Activated naive CD4-positive, alpha-beta T cell treated with anti-CD3 and anti-CD28 coated beads, Interleukin-2, amount 10 ng/mL, durations not matched to agents 7 days and 5 days (primary cell): ENCODE measurements around the gene DPF3.

Experiments
- CTCF ChIA-PET: fragments of 350-600 bp; sonication (Branson Sonifier 250); formaldehyde crosslinking; loops from one replicate; lab custom pipeline; 2021; ENCODE audit warnings: antibody characterized with exemption; lab: Charles Lee
- DNase-seq: peaks from one replicate; pipeline ENCODE4 v3.0.0-alpha.2; 2020
- H3K27ac Mint-ChIP-seq: one replicate; pipeline ENCODE4 v1.8.0; 2021; ENCODE audit warnings: mild to moderate bottlenecking, moderate library complexity, mixed read lengths
- H3K27me3 Mint-ChIP-seq: one replicate; pipeline ENCODE4 v1.8.0; 2021; ENCODE audit warnings: mild to moderate bottlenecking, mixed read lengths
- H3K36me3 Mint-ChIP-seq: one replicate; pipeline ENCODE4 v1.8.0; 2021; ENCODE audit warnings: mixed read lengths
- H3K4me1 Mint-ChIP-seq: one replicate; pipeline ENCODE4 v1.8.0; 2021; ENCODE audit warnings: mixed read lengths
- H3K4me3 Mint-ChIP-seq: one replicate; pipeline ENCODE4 v1.8.0; 2021; ENCODE audit warnings: mild to moderate bottlenecking, moderate library complexity, mixed read lengths
- H3K9me3 Mint-ChIP-seq: one replicate; pipeline ENCODE4 v1.8.0; 2021; ENCODE audit warnings: mixed read lengths

DPF3 gene

DNA sequence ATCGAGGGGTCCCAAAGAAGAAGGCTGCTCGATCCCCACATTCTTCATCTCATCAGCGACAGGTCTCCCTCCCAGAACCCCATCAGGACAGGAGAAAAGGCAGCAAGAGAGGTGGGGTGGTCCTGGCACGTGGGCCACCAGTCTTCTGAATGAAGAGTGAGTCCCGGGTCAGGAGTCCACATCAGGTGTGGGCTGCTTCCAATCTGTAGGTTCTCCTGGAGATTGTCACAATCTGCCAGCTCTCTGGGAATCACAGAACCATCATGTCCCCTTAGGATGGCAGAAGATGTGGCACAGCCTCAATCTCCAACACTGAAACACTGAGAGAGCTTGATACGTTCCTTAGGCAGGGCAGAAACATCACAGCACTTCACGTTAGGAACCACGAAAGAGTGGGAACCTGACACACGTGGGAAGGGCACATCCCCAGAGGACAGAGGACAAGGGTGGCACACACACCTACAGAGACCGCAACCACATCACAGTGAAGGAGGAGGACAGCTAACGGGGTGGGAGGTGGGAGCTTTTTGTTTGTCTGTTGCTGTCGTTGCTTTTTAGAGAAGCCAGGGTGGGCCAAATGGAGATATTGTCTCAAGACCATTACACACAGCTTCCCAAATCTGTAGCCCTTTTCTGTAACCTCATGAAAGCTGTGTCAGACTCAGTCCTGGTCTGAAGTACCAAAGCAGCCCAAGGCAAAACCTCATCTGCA is 284.5 kb downstream of the DPF3 start:
- H3K27me3 Mint-ChIP-seq: peaks cover 85% of the 10 kb centered on the region
- CTCF ChIA-PET: interaction anchor here (1.3 kb wide), 1 partner anchor 95 kb away, joined by 3 read pairs; no protein-coding TSS in a partner anchor
- H3K27ac Mint-ChIP-seq: no peak overlapping the region

GRCh38 chr14:72608391-72609204 is 285.3 kb downstream of the DPF3 start:
- Mint-ChIP-seq H3K4me3 (no peak overlapping the region), H3K4me1 (peaks cover 3% of the 10 kb centered on the region), H3K36me3 (no peaks in the 10 kb centered on the region), H3K27ac (no peak overlapping the region), H3K27me3 (peaks cover 83% of the 10 kb centered on the region), H3K9me3 (no peaks in the 10 kb centered on the region)
- DNase-seq: no peak
- CTCF ChIA-PET: interaction anchor here (1.3 kb wide), 1 partner anchor 94 kb away, joined by 3 read pairs; no protein-coding TSS in a partner anchor

More for the DNA sequence above, 284.5 kb downstream of the DPF3 start:
- no peaks in the 10 kb centered on the region for H3K9me3 Mint-ChIP-seq
- no peaks in the 10 kb centered on the region for H3K36me3 Mint-ChIP-seq
- peaks cover 3% of the 10 kb centered on the region for H3K4me1 Mint-ChIP-seq
- H3K4me3 Mint-ChIP-seq: no peak overlapping the region
- no peak for DNase-seq

GRCh38 chr14:72607386-72608130 is 286.3 kb downstream of the DPF3 start:
- DNase-seq: no peak
- H3K4me3 Mint-ChIP-seq: no peak overlapping the region
- CTCF ChIA-PET: interaction anchor here (1.3 kb wide), 1 partner anchor 93 kb away, joined by 3 read pairs; no protein-coding TSS in a partner anchor
- H3K9me3 Mint-ChIP-seq: no peaks in the 10 kb centered on the region
- no peak overlapping the region for H3K27ac Mint-ChIP-seq
- H3K4me1 Mint-ChIP-seq: peaks cover 3% of the 10 kb centered on the region
- no peaks in the 10 kb centered on the region for H3K36me3 Mint-ChIP-seq
- H3K27me3 Mint-ChIP-seq: peaks cover 80% of the 10 kb centered on the region

DNA sequence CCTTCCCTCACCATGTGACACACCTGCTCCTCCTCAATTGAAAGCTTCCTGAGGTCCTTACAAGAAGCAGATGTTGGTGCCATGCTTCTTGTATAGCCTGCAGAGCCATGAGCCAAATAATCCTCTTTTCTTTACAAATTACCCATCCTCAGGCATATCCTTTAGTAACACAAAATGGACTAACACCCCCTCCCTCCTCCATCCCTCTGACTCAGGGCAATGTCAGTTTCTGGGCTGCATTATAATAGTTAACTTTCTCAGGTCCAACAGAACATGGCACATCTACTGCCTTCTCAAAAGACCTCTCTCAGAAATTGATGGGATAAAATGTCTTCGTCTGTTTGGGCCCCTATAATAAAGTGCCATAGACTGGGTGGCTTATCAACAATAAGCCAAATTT is 287.0 kb downstream of the DPF3 start:
- H3K4me1 Mint-ChIP-seq: peaks cover 3% of the 10 kb centered on the region
- H3K36me3 Mint-ChIP-seq: no peaks in the 10 kb centered on the region
- DNase-seq: no peak
- no peak overlapping the region for H3K27ac Mint-ChIP-seq
- H3K9me3 Mint-ChIP-seq: no peaks in the 10 kb centered on the region
- H3K4me3 Mint-ChIP-seq: no peak overlapping the region
- CTCF ChIA-PET: no interaction called here
- H3K27me3 Mint-ChIP-seq: peaks cover 79% of the 10 kb centered on the region

DNA sequence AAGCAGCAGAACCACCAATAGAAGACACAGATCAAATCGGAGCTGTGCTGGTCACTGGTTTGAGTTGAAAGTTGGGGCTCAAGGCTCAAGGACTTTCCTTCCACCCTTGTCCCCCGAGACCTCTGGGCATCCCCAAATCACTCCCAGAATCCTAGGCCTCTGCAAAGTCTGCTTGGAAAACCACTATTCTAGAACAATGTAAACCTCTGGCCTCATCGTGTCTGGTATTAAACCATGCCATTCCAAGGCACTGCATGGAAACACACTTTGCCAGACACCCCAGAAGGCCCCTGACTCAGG is 288.0 kb downstream of the DPF3 start:
- Mint-ChIP-seq H3K4me1 (peaks cover 3% of the 10 kb centered on the region), H3K4me3 (no peak overlapping the region), H3K9me3 (no peaks in the 10 kb centered on the region), H3K27me3 (peaks cover 81% of the 10 kb centered on the region), H3K36me3 (no peaks in the 10 kb centered on the region), H3K27ac (no peak overlapping the region)
- CTCF ChIA-PET: no interaction called here
- DNase-seq: no peak

GRCh38 chr14:72605096-72605920 is 288.6 kb downstream of the DPF3 start:
- CTCF ChIA-PET: no interaction called here
- H3K4me3 Mint-ChIP-seq: no peak overlapping the region
- peaks cover 81% of the 10 kb centered on the region for H3K27me3 Mint-ChIP-seq
- H3K36me3 Mint-ChIP-seq: no peaks in the 10 kb centered on the region
- DNase-seq: no peak
- no peak overlapping the region for H3K27ac Mint-ChIP-seq
- H3K4me1 Mint-ChIP-seq: peaks cover 4% of the 10 kb centered on the region
- H3K9me3 Mint-ChIP-seq: no peaks in the 10 kb centered on the region

- Mint-ChIP-seq H3K4me3 (no peak overlapping the region), H3K9me3 (no peaks in the 10 kb centered on the region), H3K4me1 (peaks cover 4% of the 10 kb centered on the region), H3K27me3 (peaks cover 81% of the 10 kb centered on the region), H3K36me3 (no peaks in the 10 kb centered on the region), H3K27ac (no peak overlapping the region)
- no peak for DNase-seq
- CTCF ChIA-PET: no interaction called here
These were observed 289.8 kb downstream of the DPF3 start for GRCh38 chr14:72604133-72604532.

- Mint-ChIP-seq H3K27ac (no peak overlapping the region), H3K9me3 (no peaks in the 10 kb centered on the region), H3K36me3 (no peaks in the 10 kb centered on the region), H3K4me1 (peaks cover 5% of the 10 kb centered on the region), H3K4me3 (no peak overlapping the region), H3K27me3 (peaks cover 81% of the 10 kb centered on the region)
- CTCF ChIA-PET: no interaction called here
- DNase-seq: no peak
These were observed 290.3 kb downstream of the DPF3 start for GRCh38 chr14:72603639-72604038.

- no peak for DNase-seq
- Mint-ChIP-seq H3K27ac (no peak overlapping the region), H3K36me3 (peaks cover 6% of the 10 kb centered on the region), H3K27me3 (peaks cover 87% of the 10 kb centered on the region), H3K4me1 (peaks cover 14% of the 10 kb centered on the region), H3K4me3 (no peak overlapping the region), H3K9me3 (peaks cover 4% of the 10 kb centered on the region)
- CTCF ChIA-PET: no interaction called here
These were observed 293.2 kb downstream of the DPF3 start for GRCh38 chr14:72600551-72601330.

- Mint-ChIP-seq H3K4me1 (peaks cover 24% of the 10 kb centered on the region), H3K27me3 (peaks cover 83% of the 10 kb centered on the region), H3K9me3 (peaks cover 7% of the 10 kb centered on the region), H3K4me3 (no peak overlapping the region), H3K36me3 (peaks cover 6% of the 10 kb centered on the region), H3K27ac (no peak overlapping the region)
- DNase-seq: no peak
- CTCF ChIA-PET: no interaction called here
These were observed 294.1 kb downstream of the DPF3 start for GRCh38 chr14:72599579-72600470.

DNA sequence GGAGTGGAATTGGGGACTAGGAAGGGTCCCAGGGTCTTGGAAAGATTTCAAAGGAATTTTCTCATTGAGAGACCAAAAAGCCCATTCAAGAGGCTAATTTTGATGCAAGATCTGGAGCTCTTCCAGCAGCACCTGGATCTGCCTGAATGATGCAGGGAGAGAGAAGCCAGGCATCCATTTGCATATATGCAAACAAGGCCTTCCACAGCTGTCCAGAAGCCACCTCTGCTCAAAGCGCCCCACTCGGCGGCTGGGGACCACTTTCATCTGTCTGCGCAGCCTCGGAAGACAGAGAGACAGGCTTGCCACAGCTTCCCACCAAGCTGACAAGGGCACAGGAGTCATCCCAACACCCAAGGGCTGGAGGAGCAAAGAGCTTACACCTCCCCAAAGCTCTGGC is 295.6 kb downstream of the DPF3 start:
- Mint-ChIP-seq H3K27me3 (peaks cover 76% of the 10 kb centered on the region), H3K4me1 (peaks cover 39% of the 10 kb centered on the region), H3K9me3 (peaks cover 7% of the 10 kb centered on the region), H3K27ac (no peak overlapping the region), H3K4me3 (no peak overlapping the region), H3K36me3 (peaks cover 10% of the 10 kb centered on the region)
- CTCF ChIA-PET: interaction anchor here (0.7 to 1.4 kb wide), 2 partner anchors 310 to 350 kb away, joined by 3 read pairs; no protein-coding TSS in a partner anchor
- DNase-seq: no peak
